OCI-LY3 (cell line): Measurements from ENCODE around the gene XPNPEP3.

Experiments used
- H2AFZ ChIP-seq: fragments of 200-600, 300-600 bp; shearing (Covaris generic); 2 replicates; pipeline ENCODE4 v1.6.0; 2014; ENCODE audit warnings: antibody characterized with exemption, low read depth, low read length
- H3K27ac ChIP-seq: fragments of 200-600, 300-600 bp; sonication (generic); 2 replicates; pipeline ENCODE4 v1.5.1; 2014; ENCODE audit warnings: mild to moderate bottlenecking, low read length, moderate library complexity, mixed read lengths
- H3K27me3 ChIP-seq: fragments of 200-600, 300-600 bp; sonication (generic); 2 replicates; pipeline ENCODE4 v1.6.1; 2014; ENCODE audit warnings: low read depth, low read length, mixed read lengths
- H3K36me3 ChIP-seq: fragments of 200-600, 300-600 bp; sonication (generic); replicated peaks from 2 replicates; pipeline ENCODE3; 2014; ENCODE audit warnings: low read depth, low read length, mixed read lengths
- H3K4me1 ChIP-seq: fragments of 300-600, 200-600 bp; sonication (generic); 2 replicates; pipeline ENCODE4 v1.6.1; 2014; ENCODE audit warnings: low read length, mixed read lengths
- H3K4me2 ChIP-seq: fragments of 200-600, 300-600 bp; sonication (generic); 2 replicates; pipeline ENCODE4 v1.6.1; 2014; ENCODE audit warnings: low read length, mixed read lengths
- H3K4me3 ChIP-seq: fragments of 300-600, 200-600 bp; sonication (generic); 2 replicates; pipeline ENCODE4 v1.5.1; 2014; ENCODE audit warnings: antibody characterized with exemption, mild to moderate bottlenecking, low read length, moderate library complexity
- H3K79me2 ChIP-seq: fragments of 300-600, 200-600 bp; shearing (Covaris generic); 2 replicates; pipeline ENCODE4 v1.6.1; 2014; ENCODE audit warnings: mild to moderate bottlenecking, low read length, mixed read lengths
- H3K9ac ChIP-seq: fragments of 300-600, 200-600 bp; shearing (Covaris generic); 2 replicates; pipeline ENCODE4 v1.6.0; 2014; ENCODE audit warnings: mild to moderate bottlenecking, low read length, moderate library complexity
- H3K9me3 ChIP-seq: fragments of 200-600, 300-600 bp; shearing (Covaris generic); 2 replicates; pipeline ENCODE4 v1.6.1; 2014; ENCODE audit warnings: low read length, mixed read lengths; ENCODE audit not compliant: insufficient read depth
- H4K20me1 ChIP-seq: fragments of 200-600, 300-600 bp; sonication (generic); 2 replicates; pipeline ENCODE4 v1.6.1; 2016; ENCODE audit warnings: low read length, mixed read lengths; ENCODE audit not compliant: insufficient read depth
- EZH2phosphoT487 ChIP-seq: fragments of 200-600 bp; shearing (Covaris generic); IDR thresholded peaks from 2 replicates; pipeline ENCODE4 v1.6.1; 2018; ENCODE audit warnings: antibody characterized with exemption, mixed run types, low read depth
- TF ChIP-seq, protein P1 (sequence below): fragments of 200-600, 300-600 bp; sonication (generic); IDR thresholded peaks from 2 replicates; pipeline ENCODE4 v1.5.1; 2014; ENCODE audit warnings: antibody characterized with exemption, low read length, low read depth

XPNPEP3 gene

DNA sequence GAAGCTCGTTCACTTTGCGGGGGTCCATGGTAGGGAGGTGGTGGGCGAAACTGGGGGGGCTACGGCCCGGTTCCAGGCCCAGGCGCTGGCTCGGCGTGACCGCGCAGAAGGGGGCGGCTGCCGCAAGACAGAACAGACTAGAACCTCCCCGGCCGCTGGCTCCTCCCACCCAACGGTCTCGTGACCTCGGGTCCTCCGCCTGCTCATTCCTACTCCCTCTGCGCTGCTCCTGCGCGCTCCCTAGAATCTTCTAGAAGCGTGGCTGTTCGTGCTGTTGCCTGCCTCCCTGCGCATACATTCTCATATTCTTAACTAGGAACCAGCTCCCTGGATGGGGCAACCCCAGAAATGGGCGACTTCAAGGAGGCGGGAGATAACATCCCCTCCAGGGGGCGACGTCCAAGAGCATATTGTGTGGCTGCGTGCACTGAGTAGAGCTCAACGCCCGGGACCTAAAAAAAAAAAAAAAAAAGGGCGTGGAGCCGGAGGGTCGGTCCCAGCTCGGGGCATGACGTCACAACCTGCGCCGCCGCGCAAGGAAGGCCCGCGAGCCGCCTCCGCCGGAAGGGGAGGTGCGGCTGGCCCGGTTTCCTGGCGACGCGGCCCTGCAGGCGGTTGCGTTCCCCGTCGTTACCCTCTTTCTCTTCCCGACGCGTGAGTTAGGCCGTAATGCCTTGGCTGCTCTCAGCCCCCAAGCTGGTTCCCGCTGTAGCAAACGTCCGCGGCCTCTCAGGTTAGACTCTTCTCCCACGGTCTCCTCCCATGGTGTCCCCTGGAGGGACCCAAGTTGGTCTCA lies at the start of gene XPNPEP3, which contains the start of gene ST13:
Gene XPNPEP3, plus strand, starts transcription at position 636 of the 796 bp plus-strand sequence. Its CDS starts 34 bp downstream, at position 670.
Gene ST13, minus strand, starts transcription at position 127 of the 796 bp plus-strand sequence. Its CDS starts 99 bp downstream, at position 28.
- TF ChIP-seq EZH2phosphoT487 = no peak
- TF ChIP-seq, protein P1, sequence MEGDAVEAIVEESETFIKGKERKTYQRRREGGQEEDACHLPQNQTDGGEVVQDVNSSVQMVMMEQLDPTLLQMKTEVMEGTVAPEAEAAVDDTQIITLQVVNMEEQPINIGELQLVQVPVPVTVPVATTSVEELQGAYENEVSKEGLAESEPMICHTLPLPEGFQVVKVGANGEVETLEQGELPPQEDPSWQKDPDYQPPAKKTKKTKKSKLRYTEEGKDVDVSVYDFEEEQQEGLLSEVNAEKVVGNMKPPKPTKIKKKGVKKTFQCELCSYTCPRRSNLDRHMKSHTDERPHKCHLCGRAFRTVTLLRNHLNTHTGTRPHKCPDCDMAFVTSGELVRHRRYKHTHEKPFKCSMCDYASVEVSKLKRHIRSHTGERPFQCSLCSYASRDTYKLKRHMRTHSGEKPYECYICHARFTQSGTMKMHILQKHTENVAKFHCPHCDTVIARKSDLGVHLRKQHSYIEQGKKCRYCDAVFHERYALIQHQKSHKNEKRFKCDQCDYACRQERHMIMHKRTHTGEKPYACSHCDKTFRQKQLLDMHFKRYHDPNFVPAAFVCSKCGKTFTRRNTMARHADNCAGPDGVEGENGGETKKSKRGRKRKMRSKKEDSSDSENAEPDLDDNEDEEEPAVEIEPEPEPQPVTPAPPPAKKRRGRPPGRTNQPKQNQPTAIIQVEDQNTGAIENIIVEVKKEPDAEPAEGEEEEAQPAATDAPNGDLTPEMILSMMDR = peak; percentile 33; the same call in 1 of the 2 replicates
- peak within 1 kb of the TSS; percentile 80 for H2AFZ ChIP-seq

DNA sequence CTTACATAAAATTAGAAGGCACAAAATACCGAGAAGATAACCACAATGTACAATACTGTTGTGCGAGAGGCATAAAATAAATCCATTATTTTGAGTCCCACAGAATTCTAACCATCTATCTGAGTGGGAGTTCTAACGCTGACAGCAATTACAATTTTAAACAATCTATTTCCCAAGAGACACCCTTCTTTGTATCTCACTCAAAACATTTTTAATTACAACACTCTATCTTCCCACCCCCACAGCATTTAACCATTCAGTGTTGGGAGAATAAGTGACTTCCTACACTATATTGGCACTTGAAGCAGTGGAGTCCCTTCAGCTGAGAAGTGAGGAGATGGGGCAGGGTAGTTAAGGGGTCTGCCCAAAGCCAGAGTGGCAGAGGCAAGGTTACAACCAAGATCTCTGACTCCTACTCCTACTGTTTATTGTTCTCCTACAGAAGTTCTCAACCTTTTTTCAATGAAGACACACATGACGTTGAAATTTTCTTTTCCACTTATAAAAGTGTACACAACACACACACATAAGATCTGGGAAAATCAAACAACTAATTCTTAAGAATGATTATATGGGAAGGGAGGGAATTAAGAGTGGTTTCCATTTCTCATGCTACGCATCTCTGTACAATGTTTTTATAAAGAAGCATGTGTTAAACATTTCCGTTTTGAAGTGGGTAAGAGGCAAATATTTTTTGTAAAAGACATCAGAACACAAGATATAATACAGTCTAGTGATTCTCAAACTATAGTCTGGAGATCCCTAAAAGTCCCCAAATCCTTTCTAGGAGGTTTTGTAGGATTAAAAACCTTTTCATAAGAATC lies 48.7 kb upstream of the XPNPEP3 start:
- H4K20me1 ChIP-seq = peaks cover 60% of the 10 kb centered on the region
- no peak for TF ChIP-seq EZH2phosphoT487
- TF ChIP-seq, protein P1 = no peak
- H3K4me2 ChIP-seq = no peak overlapping the region
- peaks cover 22% of the 10 kb centered on the region for H3K36me3 ChIP-seq
- H3K9ac ChIP-seq = no peak overlapping the region
- H3K27ac ChIP-seq = no peak overlapping the region
- H3K4me1 ChIP-seq = peaks cover 13% of the 10 kb centered on the region
- H3K27me3 ChIP-seq = no peaks in the 10 kb centered on the region
- no peak overlapping the region for H2AFZ ChIP-seq
- H3K79me2 ChIP-seq = peaks cover 100% of the 10 kb centered on the region
- H3K9me3 ChIP-seq = no peaks in the 10 kb centered on the region
- H3K4me3 ChIP-seq = no peak overlapping the region

More for the DNA sequence above, at the start of gene XPNPEP3, which contains the start of gene ST13:
- peaks cover 32% of the 10 kb centered on the region for H3K4me1 ChIP-seq
- H3K27me3 ChIP-seq = no peaks in the 10 kb centered on the region
- peaks cover 14% of the 10 kb centered on the region; the same call in 1 of the 2 replicates for H4K20me1 ChIP-seq
- peak within 1 kb of the TSS; percentile 96 for H3K9ac ChIP-seq
- peaks cover 7% of the 10 kb centered on the region for H3K36me3 ChIP-seq
- H3K79me2 ChIP-seq = peaks cover 95% of the 10 kb centered on the region
- H3K27ac ChIP-seq = peak within 1 kb of the TSS; percentile 92
- H3K9me3 ChIP-seq = no peaks in the 10 kb centered on the region
- peak within 1 kb of the TSS; percentile 90 for H3K4me3 ChIP-seq
- peak within 1 kb of the TSS; percentile 94 for H3K4me2 ChIP-seq

DNA sequence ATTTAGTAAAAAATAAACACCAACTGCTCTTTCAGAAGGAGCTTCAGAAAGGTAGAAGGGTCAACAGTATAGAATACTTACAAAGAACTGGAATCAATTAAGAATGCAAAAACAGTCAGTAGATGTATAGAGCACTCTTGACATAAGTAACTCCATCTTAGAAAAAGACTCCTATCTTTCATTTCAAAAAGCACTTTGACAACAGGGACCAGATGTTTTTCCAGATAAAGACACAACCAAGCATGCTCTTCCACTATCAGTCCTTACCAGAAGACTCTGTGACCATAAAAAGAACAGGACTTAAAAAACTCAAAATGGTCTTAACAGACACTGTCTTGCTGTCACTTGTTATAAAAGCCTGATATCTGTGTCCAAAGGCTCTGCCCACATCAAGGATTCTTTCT lies 43.0 kb upstream of the XPNPEP3 start:
- peaks cover 23% of the 10 kb centered on the region for H3K36me3 ChIP-seq

More for the DNA sequence above, 43.0 kb upstream of the XPNPEP3 start:
- H3K27me3 ChIP-seq = no peaks in the 10 kb centered on the region
- H3K4me2 ChIP-seq = no peak overlapping the region
- H3K4me1 ChIP-seq = peaks cover 17% of the 10 kb centered on the region
- H4K20me1 ChIP-seq = peaks cover 21% of the 10 kb centered on the region
- H3K4me3 ChIP-seq = no peak overlapping the region
- H3K79me2 ChIP-seq = peaks cover 98% of the 10 kb centered on the region
- no peak overlapping the region for H2AFZ ChIP-seq
- H3K9me3 ChIP-seq = no peaks in the 10 kb centered on the region
- H3K27ac ChIP-seq = no peak overlapping the region
- H3K9ac ChIP-seq = no peak overlapping the region
- TF ChIP-seq, protein P1 = no peak
- no peak for TF ChIP-seq EZH2phosphoT487
